Ascending aorta (tissue), 2 donors: ENCODE results near the gene FGF10. TPM values are rescaled to one million over a fixed set of nuclear protein-coding genes. Genes with fewer than 3 reads are reported as not detected.

Experiments
- DNase-seq, 2 donors: peaks; one replicate each; pipeline ENCODE4 v3.0.0-alpha.2; 2019; ENCODE audit warnings: low spot score in 2 of 2
- H3K27ac ChIP-seq, 2 donors: fragments of 200-600 bp; sonication (generic); one replicate each; pipeline ENCODE4 v1.5.1; 2016 to 2017; ENCODE audit warnings: mild to moderate bottlenecking in 1 of 2
- H3K27me3 ChIP-seq: fragments of 200-600 bp; sonication (generic); one replicate; pipeline ENCODE4 v1.5.1; 2017
- H3K36me3 ChIP-seq, 2 donors: fragments of 200-600 bp; sonication (generic); one replicate each; pipeline ENCODE4 v1.5.1; 2016
- H3K4me1 ChIP-seq, 2 donors: fragments of 200-600 bp; sonication (generic); one replicate each; pipeline ENCODE4 v1.5.1; 2016 to 2017; ENCODE audit warnings: mild to moderate bottlenecking in 1 of 2
- H3K4me3 ChIP-seq, 2 donors: fragments of 200-600 bp; sonication (generic); one replicate each; pipeline ENCODE4 v1.5.1; 2016 to 2017; ENCODE audit warnings: mild to moderate bottlenecking in 1 of 2
- H3K9me3 ChIP-seq, 2 donors: fragments of 200-600 bp; sonication (generic); one replicate each; pipeline ENCODE4 v1.5.1; 2016
- CTCF ChIP-seq, 3 experiments: fragments of 200-600 bp in 2 of 3; fragments of 450-650 bp in 1 of 3; sonication (generic) in 2 of 3; IDR thresholded peaks; one replicate each; pipeline ENCODE4 v1.5.1; 2016 to 2019; ENCODE audit warnings: antibody characterized with exemption in 3 of 3, mild to moderate bottlenecking in 1 of 3, moderate library complexity in 1 of 3
- intact Hi-C: fragments of 100-400 bp; cut with DNase I; formaldehyde crosslinking; loops from one replicate; pipeline ENCODE4 v1.15.1; 2023
- total RNA-seq: library from RNA; depleted of rRNA; stranded (reverse); fragments of >200 nt; gene quantifications from one replicate; pipeline ENCODE4 v1.1.0, GENCODE V29; 2016

Gene FGF10
- total RNA-seq, 1 donor from 2014 or later: 7.5 TPM

GRCh38 chr5:44356231-44356630 is 33.0 kb downstream of the FGF10 start:
- intact Hi-C loops: no loop called here
- no peaks in the 10 kb centered on the region for H3K9me3 ChIP-seq
- no peak for TF ChIP-seq CTCF (IDR thresholded peaks at IDR 0.05)
- no peak for DNase-seq
- no peaks in the 10 kb centered on the region for H3K4me1 ChIP-seq
- H3K4me3 ChIP-seq: no peak overlapping the region
- H3K27me3 ChIP-seq: no peaks in the 10 kb centered on the region
- H3K27ac ChIP-seq: no peak overlapping the region
- H3K36me3 ChIP-seq: no peaks in the 10 kb centered on the region

- no peak for TF ChIP-seq CTCF (IDR thresholded peaks at IDR 0.05)
- no peak for DNase-seq
- Histone ChIP-seq H3K36me3 (no peaks in the 10 kb centered on the region), H3K9me3 (no peaks in the 10 kb centered on the region), H3K27ac (no peak overlapping the region), H3K4me3 (no peak overlapping the region), H3K27me3 (no peaks in the 10 kb centered on the region), H3K4me1 (no peaks in the 10 kb centered on the region)
- intact Hi-C loops: no loop called here
Measured at GRCh38 chr5:44345871-44346270, 43.3 kb downstream of the FGF10 start.

DNA sequence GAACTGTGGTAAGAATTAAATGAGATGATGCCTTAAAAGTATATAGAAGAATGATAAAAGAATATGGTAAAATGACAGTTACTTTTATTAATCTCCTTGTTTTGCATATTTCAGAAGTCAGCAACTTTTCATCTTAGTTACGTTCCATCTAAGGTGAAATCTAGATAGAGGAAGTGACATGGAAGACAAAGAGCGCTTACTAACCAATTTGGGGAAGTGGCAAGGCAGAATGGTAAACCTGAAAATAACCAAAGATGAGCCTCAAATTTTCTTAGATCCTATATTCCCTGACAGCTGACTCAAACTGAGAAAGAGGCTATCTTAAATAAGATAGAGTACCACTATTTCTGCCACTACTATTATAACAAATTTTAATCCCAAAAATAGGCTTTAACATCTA is 52.5 kb downstream of the FGF10 start:
- no peak for DNase-seq
- H3K27ac ChIP-seq: no peak overlapping the region
- no peak for TF ChIP-seq CTCF (IDR thresholded peaks at IDR 0.05)
- no peak overlapping the region for H3K4me3 ChIP-seq
- H3K9me3 ChIP-seq: no peaks in the 10 kb centered on the region
- no peaks in the 10 kb centered on the region for H3K36me3 ChIP-seq
- H3K27me3 ChIP-seq: no peaks in the 10 kb centered on the region
- H3K4me1 ChIP-seq: no peaks in the 10 kb centered on the region
- intact Hi-C loops: loop anchor here (10.0 kb wide), 1 partner anchor 702 kb away; no protein-coding TSS in a partner anchor

GRCh38 chr5:44334622-44335021 is 54.6 kb downstream of the FGF10 start:
- no peaks in the 10 kb centered on the region for H3K9me3 ChIP-seq
- no peaks in the 10 kb centered on the region for H3K4me1 ChIP-seq
- no peak overlapping the region for H3K4me3 ChIP-seq
- no peaks in the 10 kb centered on the region for H3K27me3 ChIP-seq
- intact Hi-C loops: loop anchor here (5.0 to 10.0 kb wide), 2 partner anchors 602 to 700 kb away; no protein-coding TSS in a partner anchor
- H3K36me3 ChIP-seq: no peaks in the 10 kb centered on the region
- no peak for DNase-seq
- no peak overlapping the region for H3K27ac ChIP-seq
- no peak for TF ChIP-seq CTCF (IDR thresholded peaks at IDR 0.05)

DNA sequence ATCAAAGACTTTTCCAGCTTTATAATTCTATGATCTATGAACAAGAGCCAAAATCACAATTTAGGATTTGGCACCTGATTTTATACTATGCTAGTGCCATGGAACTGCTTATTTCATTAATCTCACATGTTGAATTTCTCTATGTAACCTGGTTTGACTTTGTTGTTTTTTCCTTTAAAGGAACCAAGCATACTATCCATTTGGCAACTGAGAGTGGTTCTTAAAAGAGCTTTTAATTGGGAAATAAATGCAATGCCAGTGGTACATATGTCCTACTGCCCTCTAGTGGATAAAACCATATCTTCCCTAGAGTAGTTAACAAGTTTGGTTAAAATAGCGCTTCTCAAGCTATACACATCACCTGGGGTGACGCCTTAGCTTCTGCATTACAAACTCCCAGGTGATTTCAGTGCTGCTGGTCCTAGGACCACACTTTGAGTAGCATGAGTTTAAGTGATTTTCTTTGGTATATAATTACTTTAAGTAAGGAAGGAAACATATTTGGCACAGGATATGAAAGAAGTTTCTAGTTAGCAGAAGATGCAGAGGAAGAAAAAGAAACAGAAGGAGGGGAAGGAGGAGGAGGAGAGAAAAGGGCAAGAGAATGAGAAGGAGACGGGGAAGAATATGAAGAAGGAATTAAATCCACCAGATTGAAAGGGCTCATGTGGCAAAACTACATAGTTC is 56.8 kb downstream of the FGF10 start:
- Histone ChIP-seq H3K36me3 (no peaks in the 10 kb centered on the region), H3K27ac (peak overlapping the region in 1 of 2 donors; percentile 19), H3K9me3 (no peaks in the 10 kb centered on the region), H3K4me3 (no peak overlapping the region), H3K4me1 (no peaks in the 10 kb centered on the region), H3K27me3 (no peaks in the 10 kb centered on the region)
- no peak for DNase-seq
- intact Hi-C loops: loop anchor here (5.0 to 10.0 kb wide), 2 partner anchors 600 to 698 kb away; no protein-coding TSS in a partner anchor
- TF ChIP-seq CTCF (IDR thresholded peaks at IDR 0.05): peak in 2 of 3 experiments; percentile 35 to 49
